Measurements from ENCODE around the gene ZBTB39.

DNA sequence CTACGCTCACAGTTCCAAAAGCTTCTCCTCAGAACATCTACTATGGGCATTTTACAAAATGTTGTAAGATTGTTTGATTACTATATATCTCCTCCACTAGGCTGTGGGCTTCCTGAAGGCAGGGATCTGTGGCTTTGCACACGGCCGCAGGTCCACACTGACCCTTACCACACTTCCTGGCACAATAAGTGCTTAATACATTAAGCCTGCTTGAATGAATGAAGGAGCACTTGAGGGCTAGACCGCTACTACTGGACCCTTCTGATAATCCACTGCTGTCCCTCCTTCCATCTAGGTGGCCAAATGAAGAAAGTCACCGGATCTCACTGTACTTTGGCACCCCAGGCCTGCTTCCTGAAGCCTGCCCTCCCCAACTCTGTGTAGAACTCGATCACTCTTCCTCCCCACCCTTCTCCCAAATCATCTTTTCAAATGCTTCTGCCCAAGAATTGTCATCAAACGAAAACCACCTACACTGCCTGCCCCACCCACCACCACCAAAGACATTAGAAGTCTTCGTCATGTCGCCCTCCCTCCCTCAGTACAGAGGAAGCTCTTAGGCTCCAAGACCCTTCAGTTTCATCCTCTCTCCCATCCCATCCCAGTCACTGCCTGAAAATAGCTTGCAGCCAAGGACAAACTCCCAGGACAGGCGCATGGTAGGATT is 596 bp upstream of the ZBTB39 start:
- TF ChIP-seq CTCF (IDR thresholded peaks at IDR 0.05) (peak; percentile 41; the same call in 1 of the 2 replicates), POLR2AphosphoS5 (IDR thresholded peaks at IDR 0.05; ENCODE audit: low read depth, low read length) (no peak), SIN3A (IDR thresholded peaks at IDR 0.05; ENCODE audit: borderline replicate concordance, insufficient read depth, low read depth, low read length) (no peak)
